Skin epidermis (tissue), 12 donors: ENCODE measurements around the gene RTCB.
"Not testable (repeated sequence)": the region's sequence is repeated elsewhere in the genome, so short reads cannot be mapped to it uniquely, and the experiment has no call there.

Experiments
- H3K27ac ChIP-seq, 21 experiments: fragments of 200-600 bp; sonication (generic) in 11 of 21; one replicate each; pipeline ENCODE4 v1.5.0; 2020; ENCODE audit warnings: mild to moderate bottlenecking in 3 of 21, inconsistent platforms in 2 of 21, moderate library complexity in 2 of 21
- H3K4me3 ChIP-seq, 7 experiments: fragments of 200-600 bp; sonication (generic) in 2 of 7; one replicate each; pipeline ENCODE4 v1.5.0; 2020; ENCODE audit warnings: inconsistent platforms in 2 of 7, mild to moderate bottlenecking in 2 of 7, moderate library complexity in 1 of 7

The RTCB gene

DNA sequence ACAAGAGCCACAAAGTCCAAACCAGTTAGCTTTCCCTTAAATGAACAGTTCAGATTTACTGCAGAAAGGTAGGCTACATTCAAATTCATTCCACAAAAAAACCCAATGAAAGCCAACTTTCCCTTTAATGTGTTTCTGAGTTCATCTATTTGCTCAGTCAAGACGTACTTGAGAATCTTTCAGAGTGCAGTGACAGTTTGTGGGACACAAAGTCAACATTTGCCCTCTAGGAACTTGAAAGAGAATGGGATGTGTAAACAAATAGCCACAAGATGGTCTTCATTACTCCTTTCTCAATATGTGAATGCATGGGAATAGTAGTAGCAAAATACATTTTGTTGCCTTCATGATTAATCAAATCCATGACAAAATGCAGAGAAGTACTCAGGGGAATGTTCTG is 15.8 kb downstream of the RTCB start:
- no peak overlapping the region for H3K4me3 ChIP-seq
- H3K27ac ChIP-seq = no peak overlapping the region

DNA sequence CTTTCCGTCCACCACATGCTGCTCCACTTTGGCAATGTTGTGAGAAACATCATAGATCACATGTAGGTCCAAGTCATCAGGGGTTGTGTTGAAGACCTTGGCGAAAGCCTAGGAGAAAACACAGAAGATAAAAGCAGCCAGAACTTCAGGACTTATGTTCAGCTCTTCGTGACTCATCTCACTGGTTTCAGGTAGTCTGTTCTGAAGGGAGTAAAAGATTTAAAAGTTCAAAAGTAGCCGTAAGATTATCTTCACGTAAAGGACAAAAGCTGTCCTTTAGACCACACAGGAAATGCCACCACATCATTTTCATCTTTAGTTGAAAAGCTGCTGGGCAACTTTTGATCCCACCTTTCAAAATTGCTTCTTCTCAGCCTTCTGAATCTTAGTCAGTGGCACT is 16.9 kb downstream of the RTCB start:
- H3K4me3 ChIP-seq = no peak overlapping the region
- H3K27ac ChIP-seq = no peak overlapping the region

DNA sequence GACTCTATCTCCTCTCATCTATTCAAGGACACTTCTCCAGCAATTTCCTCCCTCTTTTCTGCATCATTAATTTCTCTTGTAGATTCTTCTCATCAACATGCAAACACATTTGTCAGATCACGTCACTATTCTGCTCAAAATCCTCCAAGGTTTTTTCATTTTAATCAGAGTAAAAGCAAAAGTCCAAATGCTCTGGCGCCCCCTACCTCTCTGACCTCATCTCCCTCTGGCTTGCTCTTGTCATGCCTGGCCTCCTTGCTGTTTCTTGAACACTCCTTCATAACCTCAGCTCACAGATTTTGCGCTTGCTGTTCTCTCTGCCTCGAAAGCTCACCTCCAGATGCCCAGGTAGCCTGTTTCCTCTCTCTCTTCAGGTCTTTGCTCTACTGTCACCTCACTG is 22.4 kb downstream of the RTCB start:
- Histone ChIP-seq H3K4me3 (no peak overlapping the region), H3K27ac (no peak overlapping the region)

DNA sequence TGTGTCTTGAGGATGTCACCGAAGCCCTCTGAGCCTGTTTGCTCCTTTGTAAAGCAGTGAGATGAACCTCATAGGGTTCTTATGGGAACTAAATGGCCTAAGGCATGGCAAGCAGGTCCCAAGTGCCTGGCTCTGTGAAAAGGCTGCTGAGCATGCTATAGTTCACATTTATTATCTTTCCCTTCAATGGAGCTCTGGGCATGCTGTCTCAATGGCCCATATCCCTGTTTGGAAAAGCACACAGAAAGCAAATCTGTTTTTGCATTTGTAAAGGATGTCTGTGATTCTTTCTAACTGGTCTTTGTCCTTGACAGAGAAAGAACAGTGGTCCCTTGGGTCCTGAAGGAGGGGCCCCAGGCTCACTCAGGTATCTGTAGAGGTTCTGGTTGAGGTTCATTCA is 26.4 kb downstream of the RTCB start:
- H3K27ac ChIP-seq = no peak overlapping the region
- H3K4me3 ChIP-seq = no peak overlapping the region

DNA sequence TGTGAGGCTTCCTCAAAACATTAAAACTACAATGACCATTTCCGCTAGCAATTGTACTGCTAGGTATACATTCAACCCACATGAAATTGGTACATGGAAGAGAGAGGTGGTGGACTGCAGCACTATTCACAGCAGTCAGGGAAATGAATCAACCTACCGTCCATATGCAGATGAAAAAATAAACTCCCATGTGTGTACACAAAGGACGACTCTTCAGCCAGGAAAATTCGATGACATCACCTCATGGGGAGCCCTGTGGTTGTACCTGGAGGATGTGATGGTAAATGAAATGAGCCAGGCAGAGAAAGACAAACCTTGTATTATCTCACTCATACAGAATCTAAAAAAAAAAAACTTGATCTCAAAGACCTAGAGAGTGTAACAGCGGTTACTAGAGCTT is 31.1 kb downstream of the RTCB start:
- no peak overlapping the region for H3K27ac ChIP-seq
- H3K4me3 ChIP-seq = no peak overlapping the region

DNA sequence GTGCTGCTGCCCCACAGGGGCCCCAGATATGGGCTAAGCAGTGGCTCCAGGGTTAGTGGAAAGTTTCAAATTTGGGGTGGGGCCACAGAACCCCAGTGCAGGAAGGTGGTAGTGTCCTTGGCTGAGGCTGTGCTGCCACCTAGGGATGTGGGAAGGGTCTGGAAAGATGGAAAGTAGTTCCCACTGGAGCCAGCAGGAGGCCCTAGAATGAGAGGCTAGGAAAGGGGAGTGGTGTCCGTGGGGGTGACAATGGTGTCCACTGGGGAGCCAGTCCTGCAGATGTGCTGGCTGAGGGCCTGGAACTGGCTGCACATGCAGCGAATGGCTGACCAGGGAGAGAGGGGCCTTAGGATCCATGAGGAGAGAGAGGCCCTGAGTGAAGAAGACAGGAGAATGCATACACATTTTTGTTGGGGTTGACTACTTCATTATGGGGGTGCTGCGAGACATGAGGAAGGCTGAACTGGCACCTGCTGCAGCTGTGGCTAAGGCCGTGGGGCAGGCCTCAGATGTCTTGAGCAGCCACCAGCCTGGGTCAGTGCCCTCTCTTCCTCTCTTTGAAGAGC is 33.3 kb downstream of the RTCB start:
- H3K4me3 ChIP-seq = no peak overlapping the region
- no peak overlapping the region for H3K27ac ChIP-seq

DNA sequence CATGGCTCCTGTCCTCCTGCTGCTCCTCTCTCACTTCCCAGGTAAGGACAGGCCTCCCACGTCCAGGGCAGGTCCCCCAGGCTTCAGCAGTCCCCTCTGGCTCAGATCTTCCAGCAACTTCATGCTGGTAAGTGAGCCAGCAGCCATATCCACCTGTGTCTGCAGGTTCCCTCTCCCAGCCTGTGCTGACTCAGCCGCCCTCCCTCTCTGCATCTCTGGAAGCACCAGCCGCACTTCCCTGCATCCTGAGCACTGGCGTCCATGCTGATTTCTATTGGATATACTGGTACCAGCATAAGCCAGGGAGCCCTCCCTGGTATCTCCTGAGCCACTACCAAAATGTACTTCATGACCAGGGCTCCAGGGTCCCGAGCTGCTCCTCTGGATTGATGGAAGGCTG is 35.4 kb downstream of the RTCB start:
- Histone ChIP-seq H3K27ac (no peak overlapping the region), H3K4me3 (no peak overlapping the region)

DNA sequence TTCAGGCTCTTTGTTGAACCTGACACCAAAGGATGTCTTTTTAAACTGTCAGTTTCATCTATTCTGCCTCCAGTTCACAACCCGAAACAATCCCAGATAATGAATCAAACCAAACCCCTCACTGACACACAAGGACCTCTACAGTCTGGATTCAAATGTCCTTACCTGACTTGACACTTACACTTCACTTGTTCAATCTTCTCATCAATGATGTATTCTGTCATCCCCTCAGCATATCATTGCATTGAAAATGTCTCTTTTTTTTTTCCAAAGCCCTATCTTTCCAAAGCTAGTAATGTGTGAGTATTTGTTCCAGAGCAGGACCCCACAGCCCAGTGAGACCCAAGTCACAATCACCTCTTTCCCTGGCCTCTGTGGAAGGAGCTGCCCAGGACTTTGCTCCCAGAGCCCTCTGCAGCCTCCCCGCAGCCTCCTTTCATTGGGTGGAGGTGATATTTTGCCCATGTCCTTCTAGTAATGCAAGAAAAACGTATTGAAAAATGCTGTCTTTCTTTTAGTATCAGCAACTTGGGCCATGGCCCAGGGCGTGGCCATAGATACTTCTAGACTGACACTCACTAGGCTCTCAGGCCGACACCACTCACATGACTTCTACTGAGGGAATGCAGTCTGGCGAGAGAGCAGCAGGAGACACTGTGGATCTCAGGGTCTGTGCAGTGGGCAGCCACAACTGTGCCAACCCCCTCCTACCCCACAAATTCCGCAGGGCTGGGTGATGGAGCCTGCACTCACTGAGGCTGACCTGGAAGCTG is 36.2 kb downstream of the RTCB start:
- Histone ChIP-seq H3K4me3 (no peak overlapping the region), H3K27ac (no peak overlapping the region)

DNA sequence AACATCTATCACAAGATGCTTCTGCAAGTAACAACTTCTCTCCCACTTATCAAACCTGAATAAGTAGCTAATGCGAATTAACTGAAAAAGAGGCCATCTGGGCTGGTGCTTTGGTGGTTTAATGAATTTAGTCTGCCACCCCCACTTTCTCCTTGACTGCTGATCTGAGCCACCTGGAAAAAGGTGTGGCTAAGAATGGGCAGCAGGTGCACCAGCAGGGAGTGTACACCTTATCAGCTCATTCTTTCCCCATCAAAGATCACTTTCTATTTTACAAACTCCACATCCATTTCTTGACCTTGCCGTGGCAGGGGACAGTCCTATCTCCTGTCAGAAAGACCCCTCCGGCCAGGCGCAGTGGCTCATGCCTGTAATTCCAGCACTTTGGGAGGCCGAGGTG is 47.8 kb downstream of the RTCB start:
- Histone ChIP-seq H3K27ac (no peak overlapping the region), H3K4me3 (no peak overlapping the region)

DNA sequence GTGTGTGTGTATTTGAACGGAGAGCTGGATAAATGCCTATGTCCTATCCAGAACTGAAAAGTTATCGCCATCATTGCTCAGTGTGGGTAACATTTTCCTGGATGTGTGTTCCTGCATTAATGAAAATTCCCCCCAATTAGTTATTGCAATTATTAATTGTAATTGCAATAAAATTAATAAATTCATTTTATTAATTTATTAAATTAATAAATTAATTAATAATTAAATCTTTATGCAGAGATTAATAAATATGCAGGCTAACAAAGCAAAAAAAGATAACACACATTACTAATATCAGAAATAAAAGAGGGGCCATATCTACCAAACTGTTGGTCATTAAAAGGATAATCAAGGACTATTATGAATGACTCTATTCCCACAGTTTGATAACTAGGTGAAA is 50.8 kb downstream of the RTCB start:
- Histone ChIP-seq H3K27ac (no peak overlapping the region), H3K4me3 (no peak overlapping the region)

DNA sequence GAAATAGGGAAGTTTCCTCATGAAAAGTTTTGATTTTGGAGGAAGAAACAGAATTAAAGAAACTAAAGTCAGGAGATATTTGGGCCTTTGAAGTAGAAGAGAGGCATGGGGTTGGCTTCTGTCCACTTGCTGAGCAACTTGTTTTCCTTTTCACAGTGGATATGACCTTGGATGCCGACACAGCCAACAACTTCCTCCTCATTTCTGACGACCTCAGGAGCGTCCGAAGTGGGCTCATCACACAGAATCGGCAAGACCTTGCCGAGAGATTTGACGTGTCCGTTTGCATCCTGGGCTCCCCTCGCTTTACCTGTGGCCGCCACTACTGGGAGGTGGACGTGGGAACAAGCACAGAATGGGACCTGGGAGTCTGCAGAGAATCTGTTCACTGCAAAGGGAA is 52.0 kb downstream of the RTCB start:
- not testable (repeated sequence) for H3K27ac ChIP-seq, H3K4me3 ChIP-seq

DNA sequence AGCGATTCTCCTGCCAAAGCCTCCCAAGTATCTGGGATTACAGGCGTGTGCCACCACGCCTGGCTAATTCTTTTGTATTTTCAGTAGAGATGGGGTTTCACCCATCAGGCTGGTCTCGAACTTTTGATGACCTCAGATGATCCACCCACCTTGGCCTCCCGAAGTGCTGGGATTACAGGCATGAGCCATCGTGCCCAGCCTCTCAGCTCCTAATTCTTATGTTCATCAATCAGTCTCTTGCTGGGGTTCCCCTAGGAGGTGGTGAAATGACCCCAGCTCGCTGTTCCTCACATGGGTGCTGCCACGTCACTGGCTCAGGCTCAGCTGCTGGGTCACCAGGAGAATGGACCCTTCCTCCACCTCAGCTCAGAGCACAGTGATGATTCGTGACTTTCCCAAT is 54.5 kb downstream of the RTCB start, which contains the start of gene RFPL3:
Gene RFPL3, plus strand, starts transcription at position 301 of the 400 bp plus-strand sequence. CDS start 205 bp downstream, outside the sequence.
- not testable (repeated sequence) for H3K27ac ChIP-seq, H3K4me3 ChIP-seq

DNA sequence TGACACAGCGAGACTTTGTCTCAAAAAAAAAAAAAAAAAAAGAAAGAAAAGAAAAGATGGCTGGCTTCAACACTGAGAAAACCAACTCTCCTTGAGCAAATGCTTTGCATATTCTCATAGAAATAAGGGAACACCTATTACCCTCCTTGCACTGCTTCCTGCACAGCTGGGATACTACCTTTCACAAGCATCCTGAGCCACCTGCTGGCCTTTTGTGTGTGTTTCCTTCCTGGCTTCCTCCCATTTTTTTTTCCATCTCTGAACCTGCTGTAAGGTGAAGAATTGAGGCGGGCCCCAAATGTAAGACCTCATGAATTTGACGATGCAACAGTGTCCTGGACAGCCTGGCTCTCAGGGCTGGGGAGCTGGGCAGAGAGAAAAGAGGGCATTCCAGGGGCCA is 56.3 kb downstream of the RTCB start:
- no peak overlapping the region for H3K27ac ChIP-seq

DNA sequence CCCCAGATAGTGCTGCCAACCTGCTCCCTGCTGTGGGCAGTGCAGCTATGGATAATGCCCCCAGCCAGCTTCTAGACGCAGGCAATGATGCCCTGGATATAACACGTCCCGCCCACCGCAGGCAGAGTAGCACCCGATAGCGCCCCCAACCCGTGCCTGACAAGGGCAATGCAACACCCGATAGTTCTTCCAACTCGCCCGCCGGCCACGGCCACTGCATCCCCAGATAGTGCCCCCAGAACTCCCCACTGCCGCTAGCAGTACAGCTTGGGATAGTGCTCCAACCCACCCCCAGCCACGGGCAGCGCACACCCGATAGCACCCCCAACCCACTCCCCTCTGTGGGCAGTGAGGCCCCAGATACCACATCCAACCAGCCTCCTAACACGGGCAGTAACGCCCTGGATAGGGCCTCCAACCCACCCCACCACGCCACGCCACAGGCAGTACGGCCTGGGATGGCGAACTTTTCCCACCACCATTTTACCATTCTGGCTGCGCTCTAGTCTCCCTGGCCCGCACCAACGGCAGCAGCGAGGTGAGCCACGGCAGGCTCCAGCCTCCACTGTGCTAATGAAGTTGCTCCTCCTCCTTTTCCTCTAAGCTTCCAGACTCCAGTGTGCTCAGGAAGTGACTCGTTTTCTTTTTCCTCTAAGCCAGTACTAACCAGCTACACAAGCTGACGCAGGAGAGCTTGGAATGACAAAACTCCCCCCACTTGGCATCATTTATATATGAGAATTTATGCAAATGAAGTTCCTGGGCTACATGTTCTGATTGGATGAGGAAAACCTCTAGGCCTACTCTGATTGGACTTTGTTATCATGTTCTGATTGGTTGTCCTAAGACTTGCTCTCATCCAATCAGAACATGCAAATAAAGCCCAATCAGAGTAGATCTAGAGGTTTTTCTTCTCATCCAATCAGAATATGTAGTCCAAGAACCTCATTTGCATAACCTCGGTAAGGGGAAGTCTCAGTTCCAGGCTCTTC is 57.4 kb downstream of the RTCB start:
- H3K27ac ChIP-seq = peak overlapping the region in 1 of 21 experiments; percentile 34

More for the DNA sequence above, 56.3 kb downstream of the RTCB start:
- H3K4me3 ChIP-seq = no peak overlapping the region

DNA sequence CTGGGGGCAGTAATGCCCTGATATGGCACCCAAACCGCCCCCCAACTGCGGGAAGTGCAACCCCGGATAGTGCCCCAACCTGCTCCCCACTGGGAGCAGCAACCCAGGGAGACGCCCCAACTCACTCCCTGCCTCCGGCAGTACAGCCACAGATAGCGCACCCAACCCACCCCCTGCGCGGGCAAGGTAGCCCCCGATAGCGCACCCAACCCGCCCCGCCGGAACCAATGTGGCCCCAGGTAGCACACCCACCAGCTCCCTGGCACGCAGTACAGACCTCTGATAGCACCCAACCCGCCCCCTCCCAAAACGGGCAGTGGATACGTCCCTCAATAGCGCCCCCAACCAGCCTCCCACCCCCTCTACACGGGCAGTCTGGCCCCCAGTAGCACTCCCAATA is 58.2 kb downstream of the RTCB start:
- H3K4me3 ChIP-seq = peak overlapping the region in 1 of 7 experiments; percentile 21
- no peak overlapping the region for H3K27ac ChIP-seq

More for the DNA sequence above, 57.4 kb downstream of the RTCB start:
- peak overlapping the region in 5 of 7 experiments; percentile 6 to 21 (median 13) for H3K4me3 ChIP-seq

DNA sequence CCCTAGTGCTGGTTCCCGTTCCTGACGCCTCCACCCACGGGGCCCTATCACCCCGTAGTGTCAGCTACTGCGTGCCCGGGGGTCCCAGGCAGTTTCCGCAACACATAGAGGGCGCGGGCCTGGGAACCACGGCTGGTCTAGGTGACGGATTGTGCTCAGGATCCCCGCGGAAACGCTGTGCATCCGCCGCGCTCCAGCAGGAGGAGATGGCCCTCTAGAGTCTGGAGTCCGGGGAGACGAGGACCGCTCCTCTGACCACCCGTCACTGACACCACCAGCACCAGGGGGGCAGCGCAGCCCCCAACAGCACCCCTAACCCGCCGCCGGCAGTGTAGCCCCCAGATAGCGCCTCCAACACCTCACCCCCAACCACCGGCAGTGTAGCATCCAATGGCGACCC is 58.8 kb downstream of the RTCB start:
- no peak overlapping the region for H3K4me3 ChIP-seq

DNA sequence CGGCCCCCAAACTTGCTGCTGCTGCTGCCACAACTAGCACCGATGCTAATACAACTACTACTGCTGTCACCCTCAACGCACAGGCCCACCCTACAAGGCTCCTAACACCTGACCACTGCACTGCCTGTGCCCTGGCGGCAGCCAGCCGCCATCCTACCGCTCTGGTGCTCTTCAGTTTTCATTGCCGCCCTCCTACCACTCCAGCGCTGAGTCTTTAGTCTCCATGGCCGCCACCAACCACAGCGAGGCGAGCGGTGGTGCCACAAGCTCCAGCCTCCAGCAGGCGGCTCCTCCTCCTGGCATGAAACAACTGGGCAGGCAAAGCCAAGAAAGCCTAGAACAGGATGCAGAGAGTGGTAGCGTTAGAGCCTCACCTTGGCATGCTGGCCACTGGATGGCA is 59.4 kb downstream of the RTCB start:
- no peak overlapping the region for H3K4me3 ChIP-seq
- H3K27ac ChIP-seq = no peak overlapping the region

More for the DNA sequence above, 58.8 kb downstream of the RTCB start:
- H3K27ac ChIP-seq = no peak overlapping the region

DNA sequence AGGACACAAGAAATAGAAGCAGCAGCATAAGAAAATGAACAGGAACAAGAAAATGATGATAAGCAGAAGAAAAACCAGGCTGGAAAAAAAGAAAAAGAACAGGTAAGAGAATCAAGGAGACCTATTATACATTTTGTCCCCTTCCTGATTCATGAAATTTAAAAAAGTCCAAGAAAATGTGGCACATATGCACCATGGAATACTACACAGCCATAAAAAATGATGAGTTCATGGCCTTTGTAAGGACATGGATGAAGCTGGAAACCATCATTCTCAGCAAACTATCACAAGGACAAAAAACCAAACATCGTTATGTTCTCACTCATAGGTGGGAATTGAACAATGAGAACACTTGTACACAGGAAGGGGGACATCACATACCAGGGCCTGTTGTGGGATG is 60.2 kb downstream of the RTCB start:
- not testable (repeated sequence) for H3K4me3 ChIP-seq, H3K27ac ChIP-seq

DNA sequence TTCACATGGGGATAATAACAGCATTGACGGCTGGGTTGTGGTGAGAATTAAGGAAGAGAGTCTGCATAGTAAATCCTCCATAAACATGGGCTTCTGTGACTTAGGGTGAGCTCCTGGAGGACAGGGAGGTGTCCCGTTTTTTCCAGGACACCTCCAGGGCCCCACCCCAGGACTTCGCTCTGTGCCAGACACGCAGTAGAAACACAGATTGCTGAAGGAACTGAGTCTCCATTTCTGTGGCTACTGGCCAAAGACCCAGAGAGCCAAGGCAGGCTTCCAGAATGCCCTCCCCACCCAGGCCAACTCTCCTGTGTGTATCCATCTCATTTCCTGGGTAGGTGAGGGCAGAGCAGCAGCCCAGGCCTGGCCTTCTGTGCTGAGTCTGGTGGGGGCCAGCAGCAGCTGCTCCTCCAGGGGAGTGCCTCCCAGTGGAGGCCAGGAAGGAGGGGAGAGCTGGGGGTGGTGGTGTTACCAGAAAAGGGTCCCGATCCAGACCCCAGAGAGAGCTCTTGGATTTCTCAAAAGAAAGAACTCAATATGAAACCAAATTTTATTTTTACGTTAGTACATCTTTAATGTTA is 63.9 kb downstream of the RTCB start:
- H3K27ac ChIP-seq = no peak overlapping the region
- no peak overlapping the region for H3K4me3 ChIP-seq

DNA sequence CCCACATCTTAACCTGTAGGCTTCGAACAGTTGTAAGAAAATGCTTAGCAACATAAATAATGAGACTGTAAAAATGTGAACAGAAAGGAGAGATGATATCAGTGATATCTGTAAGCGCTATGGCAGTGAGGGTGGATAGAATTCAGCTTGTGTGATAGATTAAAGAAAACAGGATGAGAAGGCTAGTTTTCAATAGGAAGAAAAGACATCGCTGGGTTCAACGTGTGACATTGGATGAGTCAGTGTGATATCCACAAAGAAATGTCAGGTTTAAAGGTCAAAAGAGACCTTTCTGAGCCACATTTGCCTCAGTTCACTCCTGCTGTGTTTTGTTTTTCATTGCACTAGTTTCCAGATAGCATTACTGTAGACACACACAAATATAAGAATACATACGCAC is 68.1 kb downstream of the RTCB start:
- no peak overlapping the region for H3K4me3 ChIP-seq
- no peak overlapping the region for H3K27ac ChIP-seq
